Activated naive CD8-positive, alpha-beta T cell treated with anti-CD3 and anti-CD28 coated beads for 36 hours (primary cell): Measurements from ENCODE around the gene EEF1E1. TPM values are rescaled to one million over a fixed set of nuclear protein-coding genes. Genes with fewer than 3 reads are reported as not detected.

ENCODE experiments used
- DNase-seq: peaks from one replicate; pipeline ENCODE4 v3.0.0; 2021
- H3K27ac Mint-ChIP-seq: one replicate; pipeline ENCODE4 v1.8.0; 2022; ENCODE audit warnings: mild to moderate bottlenecking, moderate library complexity, mixed read lengths
- H3K27me3 Mint-ChIP-seq: one replicate; pipeline ENCODE4 v1.8.0; 2022; ENCODE audit warnings: mild to moderate bottlenecking, mixed read lengths
- H3K36me3 Mint-ChIP-seq: one replicate; pipeline ENCODE4 v1.8.0; 2021; ENCODE audit warnings: mild to moderate bottlenecking, mixed read lengths
- H3K4me1 Mint-ChIP-seq: one replicate; pipeline ENCODE4 v1.8.0; 2021; ENCODE audit warnings: mixed read lengths
- H3K4me3 Mint-ChIP-seq: one replicate; pipeline ENCODE4 v1.8.0; 2022; ENCODE audit warnings: mild to moderate bottlenecking, moderate library complexity, mixed read lengths
- H3K9me3 Mint-ChIP-seq: one replicate; pipeline ENCODE4 v1.8.0; 2022; ENCODE audit warnings: mixed read lengths
- total RNA-seq, 2 experiments: library from RNA; stranded (reverse); gene quantifications; one replicate each; pipeline ENCODE4 v1.2.3, GENCODE V29; 2021

EEF1E1 gene
- total RNA-seq, 2 experiments from 2014 or later = 92.0 to 92.6 TPM

- Mint-ChIP-seq H3K4me1 (peaks cover under 1% of the 10 kb centered on the region), H3K4me3 (no peak overlapping the region), H3K27me3 (peaks cover 55% of the 10 kb centered on the region), H3K36me3 (no peaks in the 10 kb centered on the region), H3K27ac (no peak overlapping the region), H3K9me3 (peaks cover 1% of the 10 kb centered on the region)
- no peak for DNase-seq
Measured at GRCh38 chr6:8108031-8108660, 5.8 kb upstream of the EEF1E1 start.

- peaks cover 1% of the 10 kb centered on the region for H3K9me3 Mint-ChIP-seq
- no peak for DNase-seq
- H3K27ac Mint-ChIP-seq = no peak overlapping the region
- H3K4me1 Mint-ChIP-seq = peaks cover 14% of the 10 kb centered on the region
- peaks cover 10% of the 10 kb centered on the region for H3K36me3 Mint-ChIP-seq
- H3K4me3 Mint-ChIP-seq = no peak overlapping the region
- peaks cover 47% of the 10 kb centered on the region for H3K27me3 Mint-ChIP-seq
Measured at GRCh38 chr6:8105791-8106190, 3.4 kb upstream of the EEF1E1 start.

GRCh38 chr6:8103726-8104125 is 1.4 kb upstream of the EEF1E1 start:
- Mint-ChIP-seq H3K9me3 (peaks cover 1% of the 10 kb centered on the region), H3K4me3 (no peak overlapping the region), H3K27ac (no peak overlapping the region), H3K36me3 (peaks cover 28% of the 10 kb centered on the region), H3K27me3 (peaks cover 35% of the 10 kb centered on the region), H3K4me1 (peaks cover 28% of the 10 kb centered on the region)
- no peak for DNase-seq

GRCh38 chr6:8100159-8100854 is 2.0 kb downstream of the EEF1E1 start:
- DNase-seq = no peak
- Mint-ChIP-seq H3K27ac (peak overlapping the region; percentile 52), H3K4me3 (peak overlapping the region; percentile 68), H3K9me3 (no peaks in the 10 kb centered on the region), H3K27me3 (peaks cover 8% of the 10 kb centered on the region), H3K36me3 (peaks cover 44% of the 10 kb centered on the region), H3K4me1 (peaks cover 35% of the 10 kb centered on the region)

- H3K27ac Mint-ChIP-seq = no peak overlapping the region
- no peak for DNase-seq
- no peak overlapping the region for H3K4me3 Mint-ChIP-seq
- peaks cover 6% of the 10 kb centered on the region for H3K4me1 Mint-ChIP-seq
- peaks cover 12% of the 10 kb centered on the region for H3K9me3 Mint-ChIP-seq
- peaks cover 66% of the 10 kb centered on the region for H3K36me3 Mint-ChIP-seq
- no peaks in the 10 kb centered on the region for H3K27me3 Mint-ChIP-seq
Measured at GRCh38 chr6:8090650-8091049, 11.7 kb downstream of the EEF1E1 start.

- Mint-ChIP-seq H3K36me3 (peaks cover 62% of the 10 kb centered on the region), H3K4me1 (peaks cover 8% of the 10 kb centered on the region), H3K4me3 (no peak overlapping the region), H3K27me3 (no peaks in the 10 kb centered on the region), H3K9me3 (peaks cover 12% of the 10 kb centered on the region), H3K27ac (no peak overlapping the region)
- no peak for DNase-seq
Measured at GRCh38 chr6:8088886-8089285, 13.5 kb downstream of the EEF1E1 start.

- peaks cover 12% of the 10 kb centered on the region for H3K9me3 Mint-ChIP-seq
- H3K36me3 Mint-ChIP-seq = peaks cover 66% of the 10 kb centered on the region
- H3K27ac Mint-ChIP-seq = no peak overlapping the region
- no peaks in the 10 kb centered on the region for H3K27me3 Mint-ChIP-seq
- peaks cover 12% of the 10 kb centered on the region for H3K4me1 Mint-ChIP-seq
- no peak for DNase-seq
- no peak overlapping the region for H3K4me3 Mint-ChIP-seq
Measured at GRCh38 chr6:8087870-8088754, 14.2 kb downstream of the EEF1E1 start.

- no peaks in the 10 kb centered on the region for H3K27me3 Mint-ChIP-seq
Measured at GRCh38 chr6:8086755-8087306, 15.5 kb downstream of the EEF1E1 start.

GRCh38 chr6:8085053-8085511 is 17.3 kb downstream of the EEF1E1 start:
- DNase-seq = no peak
- Mint-ChIP-seq H3K36me3 (peaks cover 59% of the 10 kb centered on the region), H3K27me3 (no peaks in the 10 kb centered on the region), H3K27ac (no peak overlapping the region), H3K9me3 (peaks cover 6% of the 10 kb centered on the region), H3K4me3 (no peak overlapping the region), H3K4me1 (peaks cover 18% of the 10 kb centered on the region)

More at GRCh38 chr6:8086755-8087306, 15.5 kb downstream of the EEF1E1 start:
- H3K27ac Mint-ChIP-seq = no peak overlapping the region
- H3K4me3 Mint-ChIP-seq = no peak overlapping the region
- DNase-seq = no peak
- H3K36me3 Mint-ChIP-seq = peaks cover 64% of the 10 kb centered on the region
- peaks cover 14% of the 10 kb centered on the region for H3K4me1 Mint-ChIP-seq
- peaks cover 12% of the 10 kb centered on the region for H3K9me3 Mint-ChIP-seq

- peaks cover 21% of the 10 kb centered on the region for H3K4me1 Mint-ChIP-seq
- no peaks in the 10 kb centered on the region for H3K27me3 Mint-ChIP-seq
- no peak overlapping the region for H3K27ac Mint-ChIP-seq
- H3K4me3 Mint-ChIP-seq = no peak overlapping the region
- DNase-seq = no peak
- H3K9me3 Mint-ChIP-seq = peaks cover 6% of the 10 kb centered on the region
- peaks cover 62% of the 10 kb centered on the region for H3K36me3 Mint-ChIP-seq
Measured at GRCh38 chr6:8084586-8084985, 17.8 kb downstream of the EEF1E1 start.

GRCh38 chr6:8082954-8083858 is 19.1 kb downstream of the EEF1E1 start:
- DNase-seq = no peak
- Mint-ChIP-seq H3K36me3 (peaks cover 55% of the 10 kb centered on the region), H3K9me3 (peaks cover 2% of the 10 kb centered on the region), H3K4me1 (peaks cover 21% of the 10 kb centered on the region), H3K27ac (no peak overlapping the region), H3K4me3 (no peak overlapping the region), H3K27me3 (no peaks in the 10 kb centered on the region)

- DNase-seq = no peak
- Mint-ChIP-seq H3K4me1 (peaks cover 21% of the 10 kb centered on the region), H3K27ac (no peak overlapping the region), H3K27me3 (no peaks in the 10 kb centered on the region), H3K4me3 (no peak overlapping the region), H3K9me3 (no peaks in the 10 kb centered on the region), H3K36me3 (peaks cover 55% of the 10 kb centered on the region)
Measured at GRCh38 chr6:8082572-8082953, 19.8 kb downstream of the EEF1E1 start.

GRCh38 chr6:8080362-8081151 is 21.8 kb downstream of the EEF1E1 start:
- Mint-ChIP-seq H3K4me3 (no peak overlapping the region), H3K4me1 (peaks cover 18% of the 10 kb centered on the region), H3K27ac (peak overlapping the region; percentile 34), H3K36me3 (peaks cover 49% of the 10 kb centered on the region), H3K27me3 (no peaks in the 10 kb centered on the region), H3K9me3 (no peaks in the 10 kb centered on the region)
- DNase-seq = no peak
